Urinary bladder (tissue), 4 donors: ENCODE results near the gene NEURL1B. TPM values are rescaled to one million over a fixed set of nuclear protein-coding genes. Genes with fewer than 3 reads are reported as not detected.

ENCODE experiments used
- DNase-seq: peaks from one replicate; pipeline ENCODE4 v3.0.0-alpha.2; 2015; ENCODE audit errors: extremely low spot score
- H3K27ac ChIP-seq: one replicate; pipeline ENCODE4 v1.5.1; 2013; ENCODE audit warnings: low read depth, mild to moderate bottlenecking, moderate library complexity
- H3K36me3 ChIP-seq: one replicate; pipeline ENCODE4 v1.6.1; 2013; ENCODE audit warnings: mild to moderate bottlenecking, moderate library complexity; ENCODE audit not compliant: insufficient read depth
- H3K4me1 ChIP-seq: one replicate; pipeline ENCODE4 v1.6.1; 2013; ENCODE audit warnings: mild to moderate bottlenecking, moderate library complexity; ENCODE audit not compliant: insufficient read depth
- H3K4me3 ChIP-seq: one replicate; pipeline ENCODE4 v1.5.1; 2013; ENCODE audit warnings: low read depth, low read length
- WGBS: extraction: QIAGEN DNeasy Blood & Tissue Kit; methylation state at CpG from one replicate; pipeline ENCODE4 v1.1.7; 2013; 5-methylcytosine and 5-hydroxymethylcytosine counted together
- polyA plus RNA-seq: library from polyadenylated mRNA; stranded (reverse); fragments of 200-250 nt; gene quantifications from one replicate; pipeline ENCODE4 v1.2.3, GENCODE V29; 2013
- total RNA-seq: library from RNA; depleted of rRNA; stranded (reverse); fragments of >200 nt; gene quantifications from one replicate; pipeline ENCODE4 v1.2.3, GENCODE V29; 2014
- donor health status: healthy with polysubstance abuse.
- donor health status: healthy.

The NEURL1B gene
- total and polyA plus RNA-seq, 2 donors = 51.9 to 52.4 TPM

- Histone ChIP-seq H3K4me3 (no peak overlapping the region), H3K36me3 (no peaks in the 10 kb centered on the region), H3K27ac (no peak overlapping the region), H3K4me1 (no peaks in the 10 kb centered on the region)
- no peak for DNase-seq
- 93% methylated on average over 4 of the region's 4 CpGs for WGBS
These were observed 6.8 kb upstream of the NEURL1B start for GRCh38 chr5:172634106-172634899.

GRCh38 chr5:172635038-172635437 lies 6.0 kb upstream of the NEURL1B start:
- 93% methylated on average over 12 of the region's 12 CpGs for whole genome bisulfite sequencing
- DNase-seq = no peak
- Histone ChIP-seq H3K4me3 (no peak overlapping the region), H3K4me1 (no peaks in the 10 kb centered on the region), H3K27ac (no peak overlapping the region), H3K36me3 (no peaks in the 10 kb centered on the region)

DNA sequence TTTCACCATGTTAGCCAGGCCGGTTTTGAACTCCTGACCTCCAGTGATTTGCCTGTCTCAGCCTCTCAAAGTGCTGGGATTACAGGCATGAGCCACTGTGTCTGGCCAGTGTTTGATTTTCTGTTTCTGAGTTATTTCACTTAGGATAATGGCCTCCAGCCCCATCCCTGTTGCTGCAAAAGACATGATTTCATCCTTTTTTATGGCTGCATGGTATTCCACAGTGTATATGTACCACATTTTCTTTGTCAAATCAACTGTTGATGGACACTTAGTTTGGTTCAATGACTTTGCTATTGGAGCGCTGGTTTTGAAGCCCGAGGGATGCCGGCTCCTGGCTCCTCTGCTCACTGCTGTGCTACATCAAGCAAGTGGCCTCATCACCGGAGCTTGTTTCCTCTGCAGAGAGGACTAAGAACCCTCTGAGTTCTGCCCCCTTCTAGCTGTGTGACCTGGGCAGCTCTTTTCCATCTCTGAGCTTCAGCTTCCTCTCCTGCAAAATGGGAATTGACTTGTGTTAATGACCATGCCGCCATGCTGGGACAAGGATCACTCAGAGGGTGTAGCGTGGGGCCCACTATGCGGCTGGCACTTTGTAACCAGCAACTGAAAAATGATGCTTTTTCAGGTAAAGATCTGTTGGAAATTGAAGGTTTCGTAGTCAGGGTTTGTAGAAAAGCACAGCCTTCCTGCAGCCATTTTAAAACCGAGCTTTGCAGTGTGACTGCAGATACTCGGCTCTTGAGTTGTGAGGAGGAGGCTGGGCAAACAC lies 4.6 kb upstream of the NEURL1B start:
- no peak for DNase-seq
- Histone ChIP-seq H3K4me1 (no peaks in the 10 kb centered on the region), H3K36me3 (no peaks in the 10 kb centered on the region), H3K4me3 (no peak overlapping the region), H3K27ac (no peak overlapping the region)
- 91% methylated on average over 11 of the region's 11 CpGs for WGBS

DNA sequence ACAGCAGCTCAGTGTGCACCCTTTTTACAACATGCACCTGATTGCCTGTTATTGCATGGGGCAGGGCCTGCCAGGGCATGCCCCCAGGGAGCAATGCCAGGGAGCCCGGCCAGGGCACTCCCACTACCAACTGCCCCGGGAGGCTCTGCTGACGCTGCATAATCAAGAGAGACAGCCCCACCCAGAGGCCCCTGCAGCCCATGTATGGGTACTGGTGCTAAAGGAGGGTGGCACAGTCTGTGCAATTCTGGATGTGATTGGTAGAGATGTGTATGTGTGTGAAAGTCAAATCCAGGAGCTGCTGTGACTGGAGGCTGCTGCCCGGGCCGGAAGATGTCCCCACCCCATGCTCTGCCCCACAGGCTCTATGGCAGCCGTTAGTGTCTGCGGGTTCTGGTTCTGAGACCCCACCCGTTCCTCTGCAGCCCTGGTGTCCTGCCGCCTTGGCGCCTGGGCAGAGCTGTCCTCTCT lies 3.9 kb upstream of the NEURL1B start:
- WGBS = 65% methylated on average over 10 of the region's 10 CpGs
- H3K36me3 ChIP-seq = no peaks in the 10 kb centered on the region
- DNase-seq = no peak
- no peak overlapping the region for H3K4me3 ChIP-seq
- no peak overlapping the region for H3K27ac ChIP-seq
- H3K4me1 ChIP-seq = no peaks in the 10 kb centered on the region

DNA sequence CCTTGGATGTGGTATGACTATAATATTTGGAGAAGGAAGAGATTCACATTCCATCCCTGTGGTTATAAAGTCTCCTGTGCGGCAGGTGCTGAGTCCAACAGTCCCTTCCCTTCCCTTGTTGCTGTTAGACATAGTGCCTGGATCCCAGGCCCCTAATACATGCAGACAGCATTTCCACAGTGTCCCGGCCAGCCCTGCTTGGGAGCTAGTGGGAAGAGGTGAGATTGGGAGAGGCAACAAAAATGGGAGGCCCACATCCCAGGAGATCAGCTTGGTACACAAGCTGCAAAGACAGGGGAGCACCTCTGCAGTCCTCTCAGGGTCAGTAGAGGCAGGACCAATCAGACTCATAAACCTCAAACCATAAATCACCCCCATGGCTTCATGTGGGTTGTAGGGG lies 3.3 kb upstream of the NEURL1B start:
- Histone ChIP-seq H3K4me3 (no peak overlapping the region), H3K36me3 (no peaks in the 10 kb centered on the region), H3K4me1 (no peaks in the 10 kb centered on the region), H3K27ac (no peak overlapping the region)
- no peak for DNase-seq
- 87% methylated on average over 2 of the region's 2 CpGs for WGBS

- Histone ChIP-seq H3K27ac (no peak overlapping the region), H3K4me1 (no peaks in the 10 kb centered on the region), H3K4me3 (no peak overlapping the region), H3K36me3 (no peaks in the 10 kb centered on the region)
- DNase-seq = no peak
- WGBS = 90% methylated on average over 3 of the region's 3 CpGs
These were observed 2.8 kb upstream of the NEURL1B start for GRCh38 chr5:172638209-172638768.

- Histone ChIP-seq H3K27ac (no peak overlapping the region), H3K36me3 (no peaks in the 10 kb centered on the region), H3K4me3 (no peak overlapping the region), H3K4me1 (no peaks in the 10 kb centered on the region)
- 86% methylated on average over 5 of the region's 5 CpGs for WGBS
- no peak for DNase-seq
These were observed 924 bp upstream of the NEURL1B start for GRCh38 chr5:172640139-172640538.

- peak overlapping the region; percentile 60 for H3K27ac ChIP-seq
- DNase-seq = no peak
These were observed 442 bp downstream of the NEURL1B start for GRCh38 chr5:172641359-172642050.

GRCh38 chr5:172642051-172642409 lies 967 bp downstream of the NEURL1B start:
- DNase-seq = no peak
- Histone ChIP-seq H3K27ac (peak overlapping the region; percentile 71), H3K4me1 (no peaks in the 10 kb centered on the region), H3K36me3 (no peaks in the 10 kb centered on the region), H3K4me3 (peak overlapping the region; percentile 72)
- 8% methylated on average over 14 of the region's 14 CpGs for WGBS

More at GRCh38 chr5:172641359-172642050, 442 bp downstream of the NEURL1B start:
- Histone ChIP-seq H3K4me3 (peak overlapping the region; percentile 72), H3K36me3 (no peaks in the 10 kb centered on the region), H3K4me1 (no peaks in the 10 kb centered on the region)
- WGBS = under 1% methylated on average over 73 of the region's 73 CpGs

DNA sequence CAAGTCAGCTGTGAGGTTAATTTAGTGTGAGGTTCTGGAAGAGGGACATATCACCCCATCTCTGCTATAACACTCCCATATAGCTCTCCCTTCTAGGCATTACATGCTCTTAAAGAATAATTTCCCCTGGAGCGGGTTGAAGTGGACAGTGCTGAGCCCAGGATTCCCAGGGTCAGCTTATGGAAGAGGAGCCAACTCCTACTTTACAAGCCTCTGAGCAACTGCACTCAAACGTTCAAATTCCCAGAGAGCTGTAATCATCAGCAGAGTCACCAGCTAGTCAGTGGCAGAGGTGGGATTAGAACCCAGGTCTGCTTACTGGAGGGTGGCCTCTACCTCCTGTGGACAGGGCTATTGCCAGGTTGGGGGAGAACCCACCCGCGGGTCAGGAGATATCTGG lies 1.4 kb downstream of the NEURL1B start:
- no peaks in the 10 kb centered on the region for H3K4me1 ChIP-seq
- WGBS = 17% methylated on average over 4 of the region's 4 CpGs
- peak overlapping the region; percentile 71 for H3K27ac ChIP-seq
- no peak for DNase-seq
- H3K4me3 ChIP-seq = peak overlapping the region; percentile 72
- H3K36me3 ChIP-seq = no peaks in the 10 kb centered on the region

GRCh38 chr5:172642926-172643871 lies 2.1 kb downstream of the NEURL1B start:
- DNase-seq = no peak
- 30% methylated on average over 16 of the region's 16 CpGs for WGBS

GRCh38 chr5:172644266-172644665 lies 3.2 kb downstream of the NEURL1B start:
- Histone ChIP-seq H3K4me3 (peak overlapping the region; percentile 17), H3K27ac (no peak overlapping the region), H3K4me1 (no peaks in the 10 kb centered on the region), H3K36me3 (no peaks in the 10 kb centered on the region)
- DNase-seq = no peak
- WGBS = 27% methylated on average over 6 of the region's 6 CpGs

More at GRCh38 chr5:172642926-172643871, 2.1 kb downstream of the NEURL1B start:
- Histone ChIP-seq H3K4me3 (peak overlapping the region; percentile 72), H3K4me1 (no peaks in the 10 kb centered on the region), H3K27ac (peak overlapping the region; percentile 29), H3K36me3 (no peaks in the 10 kb centered on the region)
